PC-3 (cell line): ENCODE results near the gene THBS2. TPM values are rescaled to one million over a fixed set of nuclear protein-coding genes. Genes with fewer than 3 reads are reported as not detected.
"Not testable (repeated sequence)": the region's sequence is repeated elsewhere in the genome, so short reads cannot be mapped to it uniquely, and the experiment has no call there.

Source experiments
- ATAC-seq: fragments of 200-7000 bp; cut with Tn5 transposase; 2 replicates; pipeline ENCODE4 v1.9.1; 2020; ENCODE audit warnings: mild to moderate bottlenecking, moderate library complexity
- BruUV-seq: library from RNA; stranded (reverse); fragments of 400-500 nt; replicated peaks from 2 replicates; lab custom pipeline; 2021; lab: Mats Ljungman, UMichigan
- CTCF ChIA-PET: fragments of 300-600 bp; sonication (Branson Sonifier 250); formaldehyde crosslinking; loops from one replicate; lab custom pipeline; 2022; ENCODE audit warnings: antibody characterized with exemption; lab: Charles Lee
- POLR2A ChIA-PET: fragments of 300-600 bp; sonication (Branson Sonifier 250); formaldehyde crosslinking; loops from one replicate; lab custom pipeline; 2022; ENCODE audit warnings: antibody characterized with exemption; ENCODE audit not compliant: unreplicated experiment; lab: Charles Lee
- DNase-seq: peaks from one replicate; pipeline ENCODE4 v3.0.0-alpha.2; 2015
- H2AFZ ChIP-seq: fragments of 300-600 bp; sonication (generic); 2 replicates; pipeline ENCODE4 v1.6.0; 2016; ENCODE audit warnings: antibody characterized with exemption, low read length
- H3F3A ChIP-seq: fragments of 300-600 bp; sonication (generic); one replicate; pipeline ENCODE4 v1.6.0; 2017; ENCODE audit warnings: antibody characterized with exemption, low read length, control low read depth, mild to moderate bottlenecking; ENCODE audit not compliant: unreplicated experiment
- H3K27ac ChIP-seq: fragments of 300-600 bp; sonication (generic); 2 replicates; pipeline ENCODE4 v1.5.1; 2016; ENCODE audit warnings: mild to moderate bottlenecking, low read length
- H3K27me3 ChIP-seq: fragments of 300-600 bp; sonication (generic); 2 replicates; pipeline ENCODE4 v1.6.1; 2016; ENCODE audit warnings: low read length, mixed read lengths
- H3K36me3 ChIP-seq: fragments of 300-600 bp; sonication (generic); 2 replicates; pipeline ENCODE4 v1.6.1; 2016; ENCODE audit warnings: low read depth, mixed run types, low read length, mixed read lengths
- H3K4me1 ChIP-seq: fragments of 300-600 bp; sonication (generic); 2 replicates; pipeline ENCODE4 v1.5.1; 2016; ENCODE audit warnings: low read length; ENCODE audit not compliant: insufficient read depth
- H3K4me2 ChIP-seq: fragments of 300-600 bp; sonication (generic); 2 replicates; pipeline ENCODE4 v1.6.0; 2016; ENCODE audit warnings: low read length
- H3K4me3 ChIP-seq: fragments of 300-600 bp; sonication (generic); 2 replicates; pipeline ENCODE4 v1.5.1; 2016; ENCODE audit warnings: mild to moderate bottlenecking, low read length, mixed read lengths
- H3K79me2 ChIP-seq: fragments of 300-600 bp; sonication (generic); 2 replicates; pipeline ENCODE4 v1.6.1; 2017; ENCODE audit warnings: low read length, mixed read lengths
- H3K9ac ChIP-seq: fragments of 300-600 bp; sonication (generic); 2 replicates; pipeline ENCODE4 v1.6.0; 2016; ENCODE audit warnings: mild to moderate bottlenecking, low read length
- H3K9me2 ChIP-seq: fragments of 300-600 bp; sonication (generic); replicated peaks from 2 replicates; pipeline ENCODE4 v1.6.1; 2016; ENCODE audit warnings: mixed run types, low read length, mixed read lengths
- H3K9me3 ChIP-seq: fragments of 300-600 bp; sonication (generic); 2 replicates; pipeline ENCODE4 v1.6.1; 2016; ENCODE audit warnings: low read length, mixed read lengths
- H4K20me1 ChIP-seq: fragments of 300-600 bp; sonication (generic); 2 replicates; pipeline ENCODE4 v1.6.1; 2016; ENCODE audit warnings: low read length, mixed read lengths
- EZH2 ChIP-seq: fragments of 300-600 bp; sonication (generic); IDR thresholded peaks from one replicate; pipeline ENCODE4 v1.6.1; 2017; ENCODE audit warnings: antibody characterized with exemption, mild to moderate bottlenecking, low read length; ENCODE audit not compliant: unreplicated experiment
- EZH2phosphoT487 ChIP-seq: fragments of 300-600 bp; sonication (generic); IDR thresholded peaks from 2 replicates; pipeline ENCODE4 v1.6.1; 2018; ENCODE audit warnings: mild to moderate bottlenecking, antibody characterized with exemption, low read length, borderline replicate concordance
- intact Hi-C: fragments of 100-400 bp; cut with micrococcal nuclease; formaldehyde crosslinking; loops from 2 replicates; pipeline ENCODE4 v1.9.0; 2023
- total RNA-seq: library from RNA; depleted of rRNA; stranded (reverse); fragments of >200 nt; gene quantifications from 2 replicates; pipeline ENCODE4 v1.2.3, GENCODE V29; 2014
- TF ChIP-seq, protein P1 (sequence below): fragments of 300-600 bp; sonication (generic); conservative IDR thresholded peaks from 2 replicates; pipeline ENCODE4 v1.5.1; 2017; ENCODE audit warnings: antibody characterized with exemption, low read depth, mild to moderate bottlenecking, low read length

Gene THBS2
- total RNA-seq, 1 experiment from 2014 or later, result not detected

GRCh38 chr6:169183233-169183632 lies 70.4 kb downstream of the THBS2 start:
- Histone ChIP-seq H3K9me2 (no peaks in the 10 kb centered on the region), H3K9ac (no peak overlapping the region), H3K27ac (no peak overlapping the region), H2AFZ (no peak overlapping the region), H3K79me2 (no peaks in the 10 kb centered on the region), H3K9me3 (no peaks in the 10 kb centered on the region), H3K36me3 (no peaks in the 10 kb centered on the region), H3K4me2 (no peak overlapping the region), H3K27me3 (no peaks in the 10 kb centered on the region), H4K20me1 (no peaks in the 10 kb centered on the region), H3K4me1 (no peaks in the 10 kb centered on the region), H3K4me3 (no peak overlapping the region), H3F3A (no peaks in the 10 kb centered on the region)
- DNase-seq (no peak), ATAC-seq (no peak)
- intact Hi-C loops, result no loop called here
- TF ChIP-seq, protein P1, sequence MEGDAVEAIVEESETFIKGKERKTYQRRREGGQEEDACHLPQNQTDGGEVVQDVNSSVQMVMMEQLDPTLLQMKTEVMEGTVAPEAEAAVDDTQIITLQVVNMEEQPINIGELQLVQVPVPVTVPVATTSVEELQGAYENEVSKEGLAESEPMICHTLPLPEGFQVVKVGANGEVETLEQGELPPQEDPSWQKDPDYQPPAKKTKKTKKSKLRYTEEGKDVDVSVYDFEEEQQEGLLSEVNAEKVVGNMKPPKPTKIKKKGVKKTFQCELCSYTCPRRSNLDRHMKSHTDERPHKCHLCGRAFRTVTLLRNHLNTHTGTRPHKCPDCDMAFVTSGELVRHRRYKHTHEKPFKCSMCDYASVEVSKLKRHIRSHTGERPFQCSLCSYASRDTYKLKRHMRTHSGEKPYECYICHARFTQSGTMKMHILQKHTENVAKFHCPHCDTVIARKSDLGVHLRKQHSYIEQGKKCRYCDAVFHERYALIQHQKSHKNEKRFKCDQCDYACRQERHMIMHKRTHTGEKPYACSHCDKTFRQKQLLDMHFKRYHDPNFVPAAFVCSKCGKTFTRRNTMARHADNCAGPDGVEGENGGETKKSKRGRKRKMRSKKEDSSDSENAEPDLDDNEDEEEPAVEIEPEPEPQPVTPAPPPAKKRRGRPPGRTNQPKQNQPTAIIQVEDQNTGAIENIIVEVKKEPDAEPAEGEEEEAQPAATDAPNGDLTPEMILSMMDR, result no peak
- no peak for TF ChIP-seq EZH2
- ChIA-PET POLR2A (no interaction called here), CTCF (no interaction called here)
- no TSS peak for BruUV-seq

DNA sequence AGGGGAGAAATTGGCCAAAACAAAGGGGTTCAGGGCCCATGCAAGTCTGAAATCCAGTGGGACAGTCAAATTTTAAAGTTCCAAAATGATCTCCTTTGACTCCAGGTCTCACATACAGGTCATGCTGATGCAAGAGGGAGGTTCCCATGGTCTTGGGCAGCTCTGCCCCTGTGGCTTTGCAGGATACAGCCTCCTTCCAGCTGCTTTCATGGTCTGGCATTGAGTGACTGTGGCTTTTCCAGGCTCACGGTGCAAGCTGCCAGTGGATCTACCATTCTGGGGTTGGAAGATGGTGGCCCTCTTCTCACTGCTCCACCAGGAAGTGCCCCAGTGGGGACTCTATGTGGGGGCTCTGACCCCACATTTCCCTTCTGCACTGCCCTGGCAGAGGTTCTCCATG lies 73.8 kb downstream of the THBS2 start:
- ATAC-seq, H3K4me2 ChIP-seq, H3K36me3 ChIP-seq, H3K79me2 ChIP-seq, POLR2A ChIA-PET, H3K9me2 ChIP-seq, H3F3A ChIP-seq, H4K20me1 ChIP-seq, H3K27me3 ChIP-seq, BruUV-seq, intact Hi-C loops, H3K27ac ChIP-seq, H3K9me3 ChIP-seq, CTCF ChIA-PET, H3K4me1 ChIP-seq, H3K4me3 ChIP-seq, H2AFZ ChIP-seq, H3K9ac ChIP-seq, DNase-seq: not testable (repeated sequence)

DNA sequence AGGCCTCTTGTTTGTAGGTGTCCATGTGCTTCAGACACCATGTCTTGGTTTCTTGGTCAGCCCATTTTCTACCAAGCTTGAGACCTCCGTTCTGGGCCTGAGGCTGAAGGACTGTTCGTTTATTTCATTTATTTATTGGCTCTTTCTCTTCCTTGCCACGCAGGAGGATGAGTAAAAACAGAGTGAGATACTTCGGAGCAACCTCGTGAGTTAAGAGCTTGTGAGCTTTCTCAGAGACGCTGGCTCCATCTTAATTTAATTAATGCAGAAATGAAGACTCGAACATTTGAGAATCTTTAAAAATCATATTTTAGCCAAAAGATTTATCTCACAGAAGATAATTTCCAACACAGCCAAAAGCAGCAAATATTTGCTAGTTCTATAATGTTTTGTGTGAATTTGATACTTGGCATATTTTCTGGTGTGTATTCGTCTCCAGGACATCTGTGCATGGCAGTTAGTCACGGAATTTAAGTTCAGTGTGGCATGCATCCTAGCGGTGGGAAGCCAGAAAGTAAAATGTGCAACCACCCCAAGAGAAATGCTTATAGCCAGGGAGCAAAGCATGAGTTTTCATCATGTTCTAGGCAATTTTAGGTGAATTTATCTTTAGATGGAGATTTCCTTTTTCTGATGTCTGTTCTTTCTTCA lies 76.0 kb downstream of the THBS2 start:
- Histone ChIP-seq H3F3A (no peaks in the 10 kb centered on the region), H3K9me2 (no peaks in the 10 kb centered on the region), H3K36me3 (no peaks in the 10 kb centered on the region), H3K4me2 (no peak overlapping the region), H3K27ac (no peak overlapping the region), H2AFZ (no peak overlapping the region), H3K27me3 (no peaks in the 10 kb centered on the region), H4K20me1 (no peaks in the 10 kb centered on the region), H3K79me2 (no peaks in the 10 kb centered on the region), H3K4me1 (peaks cover 18% of the 10 kb centered on the region), H3K4me3 (no peak overlapping the region), H3K9me3 (no peaks in the 10 kb centered on the region), H3K9ac (no peak overlapping the region)
- TF ChIP-seq EZH2phosphoT487 (no peak), EZH2 (no peak)
- TF ChIP-seq, protein P1, result no peak
- no TSS peak for BruUV-seq
- intact Hi-C loops, result no loop called here
- POLR2A ChIA-PET, result no interaction called here
- DNase-seq, result no peak
- CTCF ChIA-PET, result no interaction called here
- no peak for ATAC-seq
